ENCODE data around the gene RNASEH2A. TPM values are rescaled to one million over a fixed set of nuclear protein-coding genes. Genes with fewer than 3 reads are reported as not detected.

The RNASEH2A gene
- polyA plus RNA-seq, 1 of the 3 experiments (the other 2 are of a cell fraction) = 48.1 TPM

DNA sequence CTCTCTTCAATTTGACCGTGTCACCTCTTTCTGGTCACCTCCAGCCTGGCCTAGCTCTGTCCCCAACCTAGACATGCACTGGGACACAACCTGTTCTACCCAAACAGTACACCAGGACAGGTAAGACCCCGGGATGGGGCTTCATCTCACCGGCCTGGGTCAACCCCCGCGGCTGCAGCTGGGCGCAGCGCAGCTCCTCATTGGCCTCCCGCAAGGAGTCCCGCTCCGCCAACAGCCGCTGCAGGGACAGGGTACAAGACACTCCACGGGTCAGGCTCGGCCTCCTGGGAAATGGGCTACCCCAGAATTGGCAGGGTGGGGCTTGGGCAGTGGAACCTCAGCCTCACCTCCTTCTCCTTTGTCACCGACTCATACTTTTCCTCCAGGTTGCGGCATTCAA lies 38.7 kb upstream of the RNASEH2A start:
- 94% methylated on average over 13 of the region's 15 CpGs for WGBS (ENCODE audit: low lambda C conversion rate)
- Histone ChIP-seq H3K27me3 (ENCODE audit: insufficient read depth) (no peaks in the 10 kb centered on the region), H3K9me3 (no peaks in the 10 kb centered on the region), H3K79me2 (ENCODE audit: insufficient read depth) (no peaks in the 10 kb centered on the region), H2AFZ (ENCODE audit: low read depth) (no peak overlapping the region), H3K36me3 (replicated peaks in 1 of 2; ENCODE audit: control insufficient read depth in 1 of 2, insufficient read depth in 2 of 2, low read length in 1 of 2) (peaks cover 4 to 7% of the 10 kb centered on the region in 2 experiments), H3K9ac (no peak overlapping the region), H3K9me2 (no peaks in the 10 kb centered on the region), H4K20me1 (ENCODE audit: insufficient read depth) (no peaks in the 10 kb centered on the region), H3F3A (replicated peaks; ENCODE audit: insufficient read depth) (no peaks in the 10 kb centered on the region), H3K4me3 (ENCODE audit: low read depth in 2 of 2, low read length in 1 of 2) (no peak overlapping the region), H3K4me2 (no peak overlapping the region), H3K4me1 (ENCODE audit: control insufficient read depth in 1 of 2, insufficient read depth in 2 of 2, low read depth in 1 of 2, low read length in 1 of 2) (peaks cover 0 to 17% of the 10 kb centered on the region in 2 experiments; a peak in 1 of 4 replicates), H3K27ac (ENCODE audit: low read depth in 2 of 2, low read length in 1 of 2) (no peak overlapping the region)
- TF ChIP-seq TEAD4 (IDR thresholded peaks at IDR 0.05; ENCODE audit: borderline replicate concordance, insufficient read depth) = no peak
- no peak for TF ChIP-seq SIN3A (IDR thresholded peaks at IDR 0.05; ENCODE audit: borderline replicate concordance, low read depth, low read length)
- ChIA-PET CTCF (interaction anchor here (0.6 to 17.5 kb wide), 7 partner anchors 8 to 50 kb away, joined by 3 to 321 read pairs (median 16); partner anchors contain the start of genes BEST2, GET3, JUNB and PRDX2), POLR2A (no interaction called here)
- DNase-seq = no peak

DNA sequence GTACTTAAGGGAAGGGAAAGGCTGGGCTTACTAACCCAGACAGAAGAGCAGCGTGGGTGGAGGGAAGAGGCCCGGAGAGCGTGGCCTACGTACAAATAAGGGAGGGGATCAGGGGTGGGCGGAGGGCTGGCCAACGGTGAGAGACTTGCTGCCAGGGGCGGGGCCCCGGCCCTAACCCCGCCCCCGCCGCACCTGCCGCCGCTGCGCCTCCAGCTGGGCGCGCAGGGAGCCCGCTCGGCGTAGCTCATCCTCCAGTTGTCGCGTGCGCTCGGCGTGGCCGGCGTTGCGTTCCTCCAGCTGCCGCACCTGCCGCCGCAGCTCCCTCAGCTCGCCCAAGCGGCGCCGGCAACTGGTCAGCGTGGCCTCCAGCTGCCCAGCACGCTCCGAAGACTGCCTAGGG lies 36.7 kb upstream of the RNASEH2A start:
- peaks cover 12% of the 10 kb centered on the region for H3F3A ChIP-seq (replicated peaks; ENCODE audit: insufficient read depth)
- H2AFZ ChIP-seq (ENCODE audit: low read depth) = no peak overlapping the region
- H3K4me1 ChIP-seq (ENCODE audit: control insufficient read depth in 1 of 2, insufficient read depth in 2 of 2, low read depth in 1 of 2, low read length in 1 of 2) = peaks cover 6 to 23% of the 10 kb centered on the region in 2 experiments; a peak in 1 of 4 replicates
- ChIA-PET CTCF (interaction anchor here (1.3 to 17.5 kb wide), 4 partner anchors 10 to 74 kb away, joined by 4 to 321 read pairs (median 40); partner anchors contain the start of genes FBXW9, JUNB, PRDX2 and THSD8), POLR2A (interaction anchor here (0.8 kb wide), 1 partner anchor 22 kb away, joined by 3 read pairs; no protein-coding TSS in a partner anchor)
- H3K36me3 ChIP-seq (replicated peaks in 1 of 2; ENCODE audit: control insufficient read depth in 1 of 2, insufficient read depth in 2 of 2, low read length in 1 of 2) = no peaks in the 10 kb centered on the region
- H4K20me1 ChIP-seq (ENCODE audit: insufficient read depth) = no peaks in the 10 kb centered on the region
- H3K27ac ChIP-seq (ENCODE audit: low read depth in 2 of 2, low read length in 1 of 2) = no peak overlapping the region
- no peaks in the 10 kb centered on the region for H3K9me3 ChIP-seq
- 94% methylated on average over 27 of the region's 37 CpGs for WGBS (ENCODE audit: low lambda C conversion rate)
- no peak overlapping the region for H3K9ac ChIP-seq
- no peak overlapping the region for H3K4me2 ChIP-seq
- H3K4me3 ChIP-seq (ENCODE audit: low read depth in 2 of 2, low read length in 1 of 2) = no peak overlapping the region
- H3K9me2 ChIP-seq = no peaks in the 10 kb centered on the region
- H3K27me3 ChIP-seq (ENCODE audit: insufficient read depth) = no peaks in the 10 kb centered on the region
- TF ChIP-seq JUND (IDR thresholded peaks at IDR 0.05) (no peak), TCF12 (IDR thresholded peaks at IDR 0.05) (no peak), NRF1 (IDR thresholded peaks at IDR 0.05; ENCODE audit: low read depth, low read length) (no peak), SIN3A (IDR thresholded peaks at IDR 0.05; ENCODE audit: borderline replicate concordance, low read depth, low read length) (no peak), GATA2 (CRISPR knock-in tag; IDR thresholded peaks at IDR 0.05) (no peak), FOXM1 (IDR thresholded peaks at IDR 0.05; ENCODE audit: low read depth) (no peak), POLR2AphosphoS5 (IDR thresholded peaks at IDR 0.05; ENCODE audit: low read depth, low read length) (no peak), ELF1 (IDR thresholded peaks at IDR 0.05) (no peak), EP300 (IDR thresholded peaks at IDR 0.05; ENCODE audit: borderline replicate concordance in 1 of 2, low read depth in 1 of 2, low read length in 1 of 2) (no peak), RXRA (IDR thresholded peaks at IDR 0.05; ENCODE audit: borderline replicate concordance, low read depth) (no peak)
- TF ChIP-seq, protein P1, sequence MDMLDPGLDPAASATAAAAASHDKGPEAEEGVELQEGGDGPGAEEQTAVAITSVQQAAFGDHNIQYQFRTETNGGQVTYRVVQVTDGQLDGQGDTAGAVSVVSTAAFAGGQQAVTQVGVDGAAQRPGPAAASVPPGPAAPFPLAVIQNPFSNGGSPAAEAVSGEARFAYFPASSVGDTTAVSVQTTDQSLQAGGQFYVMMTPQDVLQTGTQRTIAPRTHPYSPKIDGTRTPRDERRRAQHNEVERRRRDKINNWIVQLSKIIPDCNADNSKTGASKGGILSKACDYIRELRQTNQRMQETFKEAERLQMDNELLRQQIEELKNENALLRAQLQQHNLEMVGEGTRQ (IDR thresholded peaks at IDR 0.05; ENCODE audit: borderline replicate concordance, low read depth, low read length) = no peak
- TF ChIP-seq, protein P2, sequence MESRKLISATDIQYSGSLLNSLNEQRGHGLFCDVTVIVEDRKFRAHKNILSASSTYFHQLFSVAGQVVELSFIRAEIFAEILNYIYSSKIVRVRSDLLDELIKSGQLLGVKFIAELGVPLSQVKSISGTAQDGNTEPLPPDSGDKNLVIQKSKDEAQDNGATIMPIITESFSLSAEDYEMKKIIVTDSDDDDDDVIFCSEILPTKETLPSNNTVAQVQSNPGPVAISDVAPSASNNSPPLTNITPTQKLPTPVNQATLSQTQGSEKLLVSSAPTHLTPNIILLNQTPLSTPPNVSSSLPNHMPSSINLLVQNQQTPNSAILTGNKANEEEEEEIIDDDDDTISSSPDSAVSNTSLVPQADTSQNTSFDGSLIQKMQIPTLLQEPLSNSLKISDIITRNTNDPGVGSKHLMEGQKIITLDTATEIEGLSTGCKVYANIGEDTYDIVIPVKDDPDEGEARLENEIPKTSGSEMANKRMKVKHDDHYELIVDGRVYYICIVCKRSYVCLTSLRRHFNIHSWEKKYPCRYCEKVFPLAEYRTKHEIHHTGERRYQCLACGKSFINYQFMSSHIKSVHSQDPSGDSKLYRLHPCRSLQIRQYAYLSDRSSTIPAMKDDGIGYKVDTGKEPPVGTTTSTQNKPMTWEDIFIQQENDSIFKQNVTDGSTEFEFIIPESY (IDR thresholded peaks at IDR 0.05; ENCODE audit: borderline replicate concordance, low read depth) = no peak
- TF ChIP-seq, protein P3, sequence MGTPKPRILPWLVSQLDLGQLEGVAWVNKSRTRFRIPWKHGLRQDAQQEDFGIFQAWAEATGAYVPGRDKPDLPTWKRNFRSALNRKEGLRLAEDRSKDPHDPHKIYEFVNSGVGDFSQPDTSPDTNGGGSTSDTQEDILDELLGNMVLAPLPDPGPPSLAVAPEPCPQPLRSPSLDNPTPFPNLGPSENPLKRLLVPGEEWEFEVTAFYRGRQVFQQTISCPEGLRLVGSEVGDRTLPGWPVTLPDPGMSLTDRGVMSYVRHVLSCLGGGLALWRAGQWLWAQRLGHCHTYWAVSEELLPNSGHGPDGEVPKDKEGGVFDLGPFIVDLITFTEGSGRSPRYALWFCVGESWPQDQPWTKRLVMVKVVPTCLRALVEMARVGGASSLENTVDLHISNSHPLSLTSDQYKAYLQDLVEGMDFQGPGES (IDR thresholded peaks at IDR 0.05; ENCODE audit: low read depth, low read length) = no peak
- TF ChIP-seq, protein P4, sequence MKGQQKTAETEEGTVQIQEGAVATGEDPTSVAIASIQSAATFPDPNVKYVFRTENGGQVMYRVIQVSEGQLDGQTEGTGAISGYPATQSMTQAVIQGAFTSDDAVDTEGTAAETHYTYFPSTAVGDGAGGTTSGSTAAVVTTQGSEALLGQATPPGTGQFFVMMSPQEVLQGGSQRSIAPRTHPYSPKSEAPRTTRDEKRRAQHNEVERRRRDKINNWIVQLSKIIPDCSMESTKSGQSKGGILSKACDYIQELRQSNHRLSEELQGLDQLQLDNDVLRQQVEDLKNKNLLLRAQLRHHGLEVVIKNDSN (IDR thresholded peaks at IDR 0.05; ENCODE audit: borderline replicate concordance, low read depth) = no peak
- DNase-seq = no peak
- H3K79me2 ChIP-seq (ENCODE audit: insufficient read depth) = no peaks in the 10 kb centered on the region

Data from SK-N-SH (cell line).